ENCODE measurements around the gene MAML2.

Gene MAML2

GRCh38 chr11:96112192-96113128 is 230.5 kb downstream of the MAML2 start:
- DNase-seq, result no peak

- DNase-seq, result no peak
These were observed 231.7 kb downstream of the MAML2 start for GRCh38 chr11:96111308-96111707.

- DNase-seq, result no peak
These were observed 232.7 kb downstream of the MAML2 start for GRCh38 chr11:96110302-96110701.

GRCh38 chr11:96109331-96110030 is 233.5 kb downstream of the MAML2 start:
- no peak for DNase-seq

DNA sequence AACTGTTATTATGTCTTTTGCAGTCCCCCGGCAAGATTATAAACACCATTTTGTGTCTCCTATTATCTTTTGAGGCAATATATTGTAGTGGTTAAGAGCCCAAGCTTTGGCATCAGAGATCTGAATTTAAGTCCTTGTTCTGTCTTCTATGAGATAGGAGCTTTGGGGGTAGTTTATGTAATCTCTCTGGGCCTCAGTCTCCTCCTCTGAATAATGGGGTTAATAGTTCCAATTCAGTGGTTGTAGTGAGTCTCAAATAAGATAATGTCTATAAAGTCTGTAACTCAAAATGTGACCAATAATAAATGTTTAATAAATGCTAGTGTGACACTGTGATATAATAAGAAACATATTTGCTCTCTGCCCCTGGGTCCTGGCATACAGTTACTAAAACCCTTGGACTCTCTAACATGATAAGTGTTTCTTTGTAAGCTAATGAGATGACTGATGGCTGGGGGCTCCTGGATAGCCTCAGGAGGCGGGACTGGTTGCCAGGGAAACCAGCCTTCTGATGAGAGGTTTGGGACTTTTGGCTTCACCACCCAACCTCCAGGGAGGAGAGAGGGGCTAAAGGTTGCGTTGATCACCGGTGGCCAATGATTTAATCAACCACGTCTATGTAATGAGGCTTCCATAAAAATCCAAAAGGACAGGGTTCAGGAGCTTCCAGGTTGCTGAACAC is 235.7 kb downstream of the MAML2 start:
- DNase-seq, result no peak

DNA sequence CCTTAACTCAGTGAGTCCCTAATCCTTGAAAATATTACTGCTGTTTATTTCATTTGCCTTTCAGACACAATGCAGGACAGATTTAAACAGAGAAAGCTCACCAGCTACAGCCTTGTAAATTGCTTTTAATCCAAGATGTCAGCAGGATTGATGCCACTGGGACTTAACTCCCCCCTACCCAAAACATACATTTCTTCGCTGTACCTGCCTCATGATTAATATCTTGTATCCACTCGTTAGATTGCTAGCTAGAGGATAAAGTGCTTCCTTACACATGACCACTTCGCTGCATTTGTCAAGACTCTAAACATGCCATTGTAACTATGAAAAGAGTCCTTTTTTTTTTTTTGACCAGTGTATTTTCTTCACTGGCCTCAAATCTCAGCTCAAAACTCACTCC is 236.3 kb downstream of the MAML2 start:
- no peak for DNase-seq

GRCh38 chr11:96105944-96106343 is 237.1 kb downstream of the MAML2 start:
- DNase-seq, result no peak

- DNase-seq, result no peak
These were observed 237.6 kb downstream of the MAML2 start for GRCh38 chr11:96105197-96105895.

DNA sequence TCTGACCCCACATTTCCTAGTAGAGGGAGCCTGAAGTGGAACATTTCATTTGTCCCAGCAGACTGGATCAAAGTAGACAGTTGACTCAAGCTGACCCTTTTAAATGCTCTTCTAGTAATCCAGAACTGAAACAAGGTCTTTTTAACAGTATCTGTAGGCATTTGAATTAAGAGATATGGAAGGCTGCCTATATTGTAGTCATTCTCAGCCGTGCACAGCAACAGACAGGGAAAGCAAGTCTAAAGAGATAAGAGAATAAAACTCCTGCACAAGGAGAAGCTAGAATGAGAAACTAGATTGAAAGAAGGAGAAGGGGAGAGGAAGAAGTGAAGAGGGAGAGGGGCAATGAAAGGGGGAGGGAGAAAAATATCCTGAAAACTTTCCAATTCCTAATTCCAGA is 238.5 kb downstream of the MAML2 start:
- no peak for DNase-seq

DNA sequence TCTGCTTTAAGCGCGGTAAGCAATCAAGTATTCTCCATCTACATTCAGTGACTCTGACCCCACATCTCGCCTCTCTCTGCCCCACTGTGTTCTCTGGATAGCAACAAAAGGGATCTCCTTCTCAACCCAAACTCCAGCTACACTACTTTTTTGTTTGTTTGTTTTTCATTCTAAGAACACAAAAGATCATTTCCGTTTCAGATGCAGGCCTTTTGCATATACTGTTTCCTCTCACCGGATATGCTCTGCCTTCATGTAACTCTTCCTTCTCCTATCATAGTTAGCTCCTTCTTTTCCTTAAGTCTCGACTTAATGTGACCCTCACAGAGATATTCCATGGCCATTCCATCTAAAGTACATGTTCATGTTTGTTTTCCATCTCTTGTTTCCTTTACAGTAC is 239.3 kb downstream of the MAML2 start:
- no peak for DNase-seq

- no peak for DNase-seq
These were observed 239.9 kb downstream of the MAML2 start for GRCh38 chr11:96103102-96103501.

DNA sequence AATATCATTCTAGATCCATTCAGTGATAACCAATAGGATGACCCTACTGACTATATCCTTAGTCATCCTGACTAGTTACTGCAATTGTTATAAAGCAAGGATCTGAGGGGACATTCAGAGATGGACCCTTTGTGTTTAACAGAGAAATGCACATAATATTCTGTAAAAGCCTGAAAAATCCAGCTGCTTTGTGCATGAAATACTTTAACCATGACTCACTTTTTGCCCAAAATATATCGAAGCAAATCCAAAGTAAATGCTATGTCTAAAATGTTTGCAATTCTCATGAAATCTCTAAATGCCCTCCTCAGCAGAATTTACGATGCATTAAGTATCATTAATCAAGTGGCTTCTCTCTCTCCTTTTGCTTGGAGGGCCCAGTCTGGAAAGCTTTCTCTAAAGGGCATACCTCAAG is 240.3 kb downstream of the MAML2 start:
- no peak for DNase-seq

GRCh38 chr11:96101146-96101545 is 241.8 kb downstream of the MAML2 start:
- no peak for DNase-seq

DNA sequence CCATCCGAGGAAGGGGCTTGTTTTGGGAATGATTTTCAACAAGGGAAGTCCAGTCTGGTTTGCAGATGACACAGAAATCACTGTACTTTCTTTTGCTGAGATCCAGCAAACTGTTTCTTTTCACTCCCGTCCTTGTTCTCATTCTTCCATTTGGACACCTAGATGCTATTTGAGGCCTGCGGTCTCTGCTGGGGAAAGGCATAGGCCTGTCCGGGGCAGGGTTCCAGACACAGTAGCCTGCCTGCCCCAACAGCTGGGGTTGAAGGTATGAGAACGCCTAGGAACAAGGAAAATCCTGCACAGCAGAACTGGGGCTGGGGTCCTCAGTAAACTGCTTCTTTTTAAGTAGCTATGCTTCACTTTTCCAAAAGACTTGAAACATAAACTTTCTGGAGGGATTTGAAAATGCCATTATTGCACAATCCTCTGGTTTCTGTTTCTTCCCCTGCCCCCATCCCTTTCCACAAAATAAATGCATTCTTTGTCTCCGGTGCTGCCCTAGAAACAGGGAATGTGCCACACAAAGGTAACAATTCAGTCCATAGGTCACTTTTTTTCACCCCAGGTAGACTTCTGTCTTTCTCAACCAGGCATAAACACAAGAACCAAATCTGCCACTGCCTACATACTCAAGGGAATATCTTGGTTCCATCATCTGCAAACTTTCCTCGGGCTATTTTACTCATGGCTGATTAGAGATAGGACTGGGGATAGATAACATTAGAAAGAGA is 244.3 kb downstream of the MAML2 start:
- no peak for DNase-seq

- DNase-seq, result no peak
These were observed 245.1 kb downstream of the MAML2 start for GRCh38 chr11:96097844-96098421.

GRCh38 chr11:96096360-96096759 is 246.6 kb downstream of the MAML2 start:
- no peak for DNase-seq

DNA sequence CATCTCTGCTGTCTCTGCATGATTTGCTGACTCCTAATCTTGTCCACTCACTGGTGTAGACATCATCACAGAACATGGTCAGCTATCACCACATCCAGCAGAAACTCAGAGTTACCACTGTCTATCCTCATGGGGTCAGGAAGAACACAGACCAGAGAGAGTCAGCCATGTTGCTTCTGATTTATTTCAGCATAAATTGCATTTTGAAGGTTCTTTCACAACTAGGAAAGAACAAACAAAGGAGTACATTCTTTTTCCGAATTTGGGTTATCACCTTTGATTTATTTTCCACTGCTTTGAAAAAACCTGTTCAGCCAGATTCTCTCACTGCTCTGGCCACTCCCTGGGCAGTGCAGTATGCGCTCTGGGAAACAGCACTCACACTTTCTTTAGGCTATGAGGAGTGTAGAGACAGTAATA is 247.1 kb downstream of the MAML2 start:
- no peak for DNase-seq

DNA sequence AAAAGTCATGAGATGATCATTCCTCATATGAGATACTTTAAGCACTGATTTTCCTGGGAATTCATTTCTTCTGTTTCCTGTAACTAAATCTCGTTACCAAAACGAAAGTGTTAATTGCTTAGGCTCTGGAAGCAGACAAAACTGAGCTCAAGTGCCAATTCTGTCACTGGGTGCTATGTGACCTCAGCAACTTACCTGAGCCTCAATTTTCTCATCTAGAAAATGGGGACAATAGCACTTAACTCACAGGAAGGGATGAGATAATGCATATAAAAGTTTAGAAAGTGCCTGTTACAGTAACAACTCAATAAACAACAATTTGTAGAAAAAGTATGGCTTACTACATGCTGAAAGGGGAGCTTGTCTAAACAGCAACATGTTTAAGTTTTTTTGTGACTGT is 248.8 kb downstream of the MAML2 start:
- no peak for DNase-seq

DNA sequence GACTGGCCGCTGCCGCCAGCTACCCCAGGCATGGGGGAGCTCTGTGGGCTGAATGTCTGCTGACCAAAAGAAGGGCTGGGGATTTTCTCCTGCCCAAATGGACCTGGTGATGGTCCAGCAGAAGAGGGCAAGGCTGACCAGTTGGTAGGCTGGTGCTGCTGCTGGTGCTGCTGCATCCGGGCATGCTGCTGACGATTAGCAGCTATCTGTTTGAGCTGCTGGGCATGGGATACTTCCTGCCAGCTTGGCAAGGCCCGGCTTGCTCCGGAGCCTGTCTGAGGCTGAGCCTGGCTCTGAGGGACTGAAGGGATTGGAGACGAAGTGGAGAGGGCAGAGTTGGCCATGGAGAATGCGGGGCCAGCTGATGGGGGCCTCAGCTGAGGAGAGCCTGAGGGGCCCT is 250.5 kb downstream of the MAML2 start:
- DNase-seq, result no peak

GRCh38 chr11:96091476-96091875 is 251.5 kb downstream of the MAML2 start:
- DNase-seq, result peak; percentile 6

- DNase-seq, result no peak
These were observed 252.3 kb downstream of the MAML2 start for GRCh38 chr11:96090711-96091110.

- DNase-seq, result no peak
These were observed 254.1 kb downstream of the MAML2 start for GRCh38 chr11:96088914-96089313.
